NB4 (cell line): ENCODE data around the gene ATP1A4.
"Not testable (repeated sequence)": the region's sequence is repeated elsewhere in the genome, so short reads cannot be mapped to it uniquely, and the experiment has no call there.

Experiments used
- DNase-seq: peaks from one replicate; pipeline ENCODE4 v3.0.0; 2010; ENCODE audit warnings: low read depth
- H3K4me3 ChIP-seq: one replicate; pipeline ENCODE4 v1.5.1; 2011; ENCODE audit warnings: mild to moderate bottlenecking, low read depth, low read length, moderate library complexity
- MAX ChIP-seq: IDR thresholded peaks from 2 replicates; pipeline ENCODE4 v1.6.1; 2011; ENCODE audit warnings: low read depth, low read length
- MYC ChIP-seq: IDR thresholded peaks from 2 replicates; pipeline ENCODE4 v1.6.1; 2011; ENCODE audit warnings: low read depth, low read length
- POLR2A ChIP-seq: IDR thresholded peaks from 2 replicates; pipeline ENCODE4 v1.6.1; 2011; ENCODE audit warnings: mild to moderate bottlenecking; ENCODE audit not compliant: insufficient read length; ENCODE audit errors: extremely low read depth
- TF ChIP-seq, protein P1 (sequence below): IDR thresholded peaks from one replicate; pipeline ENCODE4 v1.5.1; 2012; ENCODE audit warnings: low read depth, low read length

ATP1A4 gene

GRCh38 chr1:160107512-160107911 lies 43.9 kb upstream of the ATP1A4 start:
- H3K4me3 ChIP-seq, result no peak overlapping the region
- DNase-seq, result no peak
- TF ChIP-seq, protein P1, sequence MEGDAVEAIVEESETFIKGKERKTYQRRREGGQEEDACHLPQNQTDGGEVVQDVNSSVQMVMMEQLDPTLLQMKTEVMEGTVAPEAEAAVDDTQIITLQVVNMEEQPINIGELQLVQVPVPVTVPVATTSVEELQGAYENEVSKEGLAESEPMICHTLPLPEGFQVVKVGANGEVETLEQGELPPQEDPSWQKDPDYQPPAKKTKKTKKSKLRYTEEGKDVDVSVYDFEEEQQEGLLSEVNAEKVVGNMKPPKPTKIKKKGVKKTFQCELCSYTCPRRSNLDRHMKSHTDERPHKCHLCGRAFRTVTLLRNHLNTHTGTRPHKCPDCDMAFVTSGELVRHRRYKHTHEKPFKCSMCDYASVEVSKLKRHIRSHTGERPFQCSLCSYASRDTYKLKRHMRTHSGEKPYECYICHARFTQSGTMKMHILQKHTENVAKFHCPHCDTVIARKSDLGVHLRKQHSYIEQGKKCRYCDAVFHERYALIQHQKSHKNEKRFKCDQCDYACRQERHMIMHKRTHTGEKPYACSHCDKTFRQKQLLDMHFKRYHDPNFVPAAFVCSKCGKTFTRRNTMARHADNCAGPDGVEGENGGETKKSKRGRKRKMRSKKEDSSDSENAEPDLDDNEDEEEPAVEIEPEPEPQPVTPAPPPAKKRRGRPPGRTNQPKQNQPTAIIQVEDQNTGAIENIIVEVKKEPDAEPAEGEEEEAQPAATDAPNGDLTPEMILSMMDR, result no peak
- TF ChIP-seq MYC (no peak), MAX (no peak), POLR2A (no peak)

DNA sequence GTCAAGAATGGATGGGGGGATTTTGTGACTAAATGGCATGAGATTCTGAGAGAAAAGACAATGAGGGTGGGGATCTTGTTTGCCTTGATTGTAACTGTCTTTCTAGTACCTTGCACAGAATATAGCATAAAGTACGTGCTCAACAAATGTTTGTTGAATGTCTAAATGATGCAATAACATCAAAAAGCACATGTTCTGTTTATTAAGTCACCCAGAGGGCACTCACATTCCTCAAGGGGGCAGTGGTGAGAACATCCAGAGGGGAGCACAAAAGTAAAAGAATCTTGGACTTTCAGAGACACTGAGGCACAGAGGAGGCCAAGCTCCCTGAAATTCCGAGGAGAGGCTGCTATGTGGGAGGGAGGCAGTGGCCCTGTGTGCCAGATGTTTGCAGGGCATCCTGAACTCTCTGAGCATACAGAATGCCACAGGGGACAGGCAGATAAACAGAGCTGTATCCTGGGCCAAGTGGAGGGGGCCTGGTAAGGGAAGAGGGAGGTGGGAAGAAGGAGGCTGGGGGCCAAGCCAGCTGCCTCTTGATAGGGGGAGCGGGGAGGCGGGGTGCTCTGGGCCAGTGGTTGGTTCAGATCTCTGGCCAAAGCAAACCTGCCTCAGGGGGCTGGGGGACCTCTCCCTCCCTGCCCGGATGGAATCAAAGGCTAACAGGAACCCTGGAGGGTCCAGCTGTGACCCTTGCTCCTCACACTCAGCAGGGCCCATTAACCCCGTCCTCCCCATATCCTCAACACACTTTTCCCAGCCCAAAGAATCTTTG lies 42.3 kb upstream of the ATP1A4 start:
- peak; percentile 68 for DNase-seq
- TF ChIP-seq POLR2A (no peak), MYC (peak; percentile 93), MAX (peak; percentile 91)
- TF ChIP-seq, protein P1, result peak; percentile 62
- H3K4me3 ChIP-seq, result no peak overlapping the region

DNA sequence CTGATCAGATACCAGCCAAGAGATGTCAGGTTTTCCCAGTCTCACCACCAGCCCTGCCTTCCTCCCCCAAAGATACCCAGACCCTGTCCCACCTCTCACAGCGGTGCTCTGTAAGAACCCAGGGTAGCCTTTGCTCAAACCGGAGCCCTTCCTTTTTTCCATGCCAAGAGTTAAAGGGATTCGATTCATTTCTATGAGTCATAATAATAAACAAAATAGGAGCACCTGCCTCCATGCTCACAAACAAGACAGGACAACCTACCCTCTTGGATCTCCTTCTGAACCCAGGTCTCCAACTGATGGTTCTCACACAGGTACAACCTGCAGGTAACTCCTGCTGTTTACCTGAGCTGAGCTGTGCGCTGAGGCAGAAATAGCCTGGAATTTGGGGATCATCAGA lies 41.7 kb upstream of the ATP1A4 start:
- no peak for DNase-seq
- TF ChIP-seq, protein P1, result no peak
- no peak for TF ChIP-seq POLR2A
- TF ChIP-seq MYC, result no peak
- TF ChIP-seq MAX, result no peak
- H3K4me3 ChIP-seq, result no peak overlapping the region

DNA sequence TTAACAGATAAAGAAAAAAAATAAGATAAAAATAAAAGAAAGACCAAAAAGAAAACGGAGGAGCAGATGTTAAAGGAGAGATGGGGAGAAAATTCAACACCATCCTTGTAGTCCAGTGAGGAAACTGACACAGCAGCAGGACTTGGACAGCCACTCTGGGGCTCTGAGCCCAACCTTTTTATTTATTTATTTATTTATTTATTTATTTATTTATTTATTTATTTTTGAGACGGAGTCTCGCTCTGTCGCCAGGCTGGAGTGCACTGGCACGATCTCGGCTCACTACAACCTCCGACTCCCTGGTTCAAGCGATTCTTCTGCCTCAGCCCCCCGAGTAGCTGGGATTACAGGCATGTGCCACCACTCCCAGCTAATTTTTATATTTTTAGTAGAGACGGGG lies 39.9 kb upstream of the ATP1A4 start:
- H3K4me3 ChIP-seq, DNase-seq: not testable (repeated sequence)

DNA sequence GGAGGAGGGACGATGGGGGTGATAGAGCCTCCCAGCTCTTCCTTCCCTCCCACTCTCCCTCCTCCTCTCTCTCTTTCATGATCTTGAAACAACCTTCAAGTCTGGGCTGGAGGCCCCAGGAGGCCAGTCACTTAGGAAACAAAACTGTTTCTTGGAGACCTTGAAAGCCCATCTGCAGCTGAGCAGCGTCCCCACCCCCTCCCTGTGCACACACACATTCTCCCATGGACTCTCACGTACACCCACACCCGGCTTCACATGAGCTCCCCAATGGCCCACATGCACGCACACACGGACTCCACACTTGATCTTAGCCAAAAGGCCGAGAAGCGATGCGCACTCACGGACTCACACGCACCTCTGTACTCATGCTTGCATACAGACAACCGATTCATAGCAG lies 39.0 kb upstream of the ATP1A4 start:
- no peak overlapping the region for H3K4me3 ChIP-seq
- DNase-seq, result no peak
- TF ChIP-seq POLR2A, result no peak
- TF ChIP-seq MAX, result no peak
- TF ChIP-seq MYC, result no peak
- TF ChIP-seq, protein P1, result no peak

DNA sequence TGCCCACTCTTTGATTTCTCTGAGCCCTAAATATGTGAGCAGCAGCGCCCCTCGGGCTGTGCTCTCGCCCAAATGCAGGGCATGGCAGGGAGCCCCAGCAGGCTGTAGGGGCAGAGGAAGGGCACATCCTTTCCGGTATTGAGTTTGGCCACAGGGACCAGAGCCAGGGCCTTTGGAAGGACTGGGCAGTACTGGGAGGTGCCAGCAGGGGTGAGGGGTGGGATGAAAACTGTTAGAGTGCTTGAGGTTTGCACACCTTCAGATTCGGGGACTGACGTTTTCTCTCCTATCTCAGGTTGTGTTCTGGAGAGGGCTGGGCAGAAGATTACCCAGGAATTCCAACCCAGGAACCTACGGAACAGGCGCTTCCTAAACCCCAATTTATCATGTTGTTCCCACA lies 38.0 kb upstream of the ATP1A4 start:
- no peak for DNase-seq
- TF ChIP-seq MAX (no peak), POLR2A (no peak), MYC (no peak)
- TF ChIP-seq, protein P1, result no peak

More for the DNA sequence above, 38.0 kb upstream of the ATP1A4 start:
- no peak overlapping the region for H3K4me3 ChIP-seq
